GM11168 (cell line): ENCODE data around the gene RRAS.

ENCODE experiments used
- in situ Hi-C: fragments of 300-500 bp; cut with MboI; formaldehyde crosslinking; loops from one replicate; pipeline ENCODE4 v1.12.0; 2022; ENCODE audit warnings: low sequenced_read_pairs; ENCODE audit not compliant: unreplicated experiment

RRAS gene

GRCh38 chr19:49656456-49657109 is 16.6 kb upstream of the RRAS start:
- in situ Hi-C loops, result no loop called here

GRCh38 chr19:49655570-49656455 is 15.9 kb upstream of the RRAS start:
- in situ Hi-C loops, result no loop called here

GRCh38 chr19:49654581-49654980 is 14.6 kb upstream of the RRAS start:
- in situ Hi-C loops, result no loop called here

- in situ Hi-C loops, result no loop called here
Measured at GRCh38 chr19:49653466-49653806, 13.5 kb upstream of the RRAS start.

GRCh38 chr19:49652551-49653465 is 12.9 kb upstream of the RRAS start:
- in situ Hi-C loops, result no loop called here

- in situ Hi-C loops, result no loop called here
Measured at GRCh38 chr19:49651820-49652550, 12.0 kb upstream of the RRAS start.

GRCh38 chr19:49651029-49651819 is 11.3 kb upstream of the RRAS start:
- in situ Hi-C loops, result no loop called here

GRCh38 chr19:49646586-49646985 is 6.6 kb upstream of the RRAS start:
- in situ Hi-C loops, result no loop called here

GRCh38 chr19:49645995-49646394 is 6.1 kb upstream of the RRAS start:
- in situ Hi-C loops, result no loop called here

GRCh38 chr19:49645592-49645991 is 5.6 kb upstream of the RRAS start:
- in situ Hi-C loops, result no loop called here

- in situ Hi-C loops, result no loop called here
Measured at GRCh38 chr19:49643466-49643865, 3.5 kb upstream of the RRAS start.

GRCh38 chr19:49642492-49643035 is 2.6 kb upstream of the RRAS start:
- in situ Hi-C loops, result no loop called here

GRCh38 chr19:49641688-49642491 is 1.9 kb upstream of the RRAS start, which contains the start of gene SCAF1:
TSS of gene SCAF1 (plus strand) at chr19:49642209. CDS start at chr19:49645027, 2,818 bp downstream.
- in situ Hi-C loops, result no loop called here

GRCh38 chr19:49639401-49640112 is 386 bp downstream of the RRAS start:
- in situ Hi-C loops, result no loop called here

GRCh38 chr19:49637821-49638738 is 1.9 kb downstream of the RRAS start:
- in situ Hi-C loops, result no loop called here

- in situ Hi-C loops, result no loop called here
Measured at GRCh38 chr19:49636233-49636932, 3.6 kb downstream of the RRAS start.
